Tibial nerve (tissue), 4 donors: ENCODE measurements around the gene PDCD11. TPM values are rescaled to one million over a fixed set of nuclear protein-coding genes. Genes with fewer than 3 reads are reported as not detected.
"Not testable (repeated sequence)": the region's sequence is repeated elsewhere in the genome, so short reads cannot be mapped to it uniquely, and the experiment has no call there.

Experiments used
- DNase-seq, 2 donors: peaks; one replicate each; pipeline ENCODE4 v3.0.0-alpha.2; 2019; ENCODE audit warnings: low spot score in 2 of 2
- H3K27ac ChIP-seq, 4 donors: fragments of 200-600 bp; sonication (generic) in 3 of 4; one replicate each; pipeline ENCODE4 v1.5.1; 2017 to 2019; ENCODE audit warnings: mild to moderate bottlenecking in 1 of 4
- H3K27me3 ChIP-seq, 2 donors: fragments of 200-600 bp; sonication (generic) in 1 of 2; one replicate each; pipeline versions ENCODE4 v1.5.1 to v1.6.0; 2017 to 2019
- H3K36me3 ChIP-seq, 3 donors: fragments of 200-600 bp; sonication (generic); one replicate each; pipeline ENCODE4 v1.5.1; 2018 to 2019
- H3K4me1 ChIP-seq, 4 donors: fragments of 200-600 bp; sonication (generic) in 3 of 4; one replicate each; pipeline ENCODE4 v1.5.1; 2017 to 2019
- H3K4me3 ChIP-seq, 4 donors: fragments of 200-600 bp; sonication (generic) in 3 of 4; one replicate each; pipeline ENCODE4 v1.5.1; 2017 to 2019; ENCODE audit warnings: mild to moderate bottlenecking in 1 of 4, moderate library complexity in 1 of 4
- H3K9me3 ChIP-seq, 4 donors: fragments of 200-600 bp; sonication (generic) in 3 of 4; one replicate each; pipeline ENCODE4 v1.5.1; 2017 to 2019
- CTCF ChIP-seq, 5 experiments: fragments of 200-600 bp in 3 of 5; fragments of 450-650 bp in 2 of 5; sonication (generic) in 3 of 5; IDR thresholded peaks; one replicate each; pipeline ENCODE4 v1.5.1; 2016 to 2019; ENCODE audit warnings: antibody characterized with exemption in 5 of 5, mild to moderate bottlenecking in 3 of 5, moderate library complexity in 2 of 5
- EP300 ChIP-seq, 2 donors: sonication (generic); formaldehyde crosslinking; IDR thresholded peaks; one replicate each; pipeline ENCODE4 v1.6.1; 2017; ENCODE audit warnings: antibody characterized with exemption in 2 of 2, mild to moderate bottlenecking in 1 of 2
- POLR2A ChIP-seq, 2 donors: fragments of 450-650 bp; IDR thresholded peaks; one replicate each; pipeline ENCODE4 v1.6.1; 2017; ENCODE audit warnings: antibody characterized with exemption in 2 of 2, mild to moderate bottlenecking in 2 of 2, moderate library complexity in 2 of 2
- WGBS, 2 donors: methylation state at CpG; one replicate each; pipeline ENCODE4 v1.1.5; 2018; 5-methylcytosine and 5-hydroxymethylcytosine counted together
- total RNA-seq, 4 donors: library from RNA; depleted of rRNA; stranded (reverse); fragments of >200 nt; gene quantifications; one replicate each; pipeline ENCODE4 v1.1.0, GENCODE V29; 2016

PDCD11 gene
- total RNA-seq, 4 donors from 2014 or later = 15.3 to 23.7 (median 17.5) TPM

- no peak for TF ChIP-seq CTCF (IDR thresholded peaks at IDR 0.05)
- DNase-seq = no peak
- Histone ChIP-seq H3K9me3 (no peaks in the 10 kb centered on the region), H3K4me3 (no peak within 1 kb of the TSS), H3K36me3 (no peaks in the 10 kb centered on the region), H3K27me3 (no peaks in the 10 kb centered on the region), H3K4me1 (peaks cover 0 to 15% (median 0%) of the 10 kb centered on the region in 4 donors), H3K27ac (no peak within 1 kb of the TSS)
- 67 to 72% methylated on average over 7 of the region's 7 CpGs for WGBS, 2 donors
Measured at GRCh38 chr10:103479135-103479534, 82.7 kb downstream of the PDCD11 start, which contains the start of gene CALHM3. Gene CALHM3 (minus strand): TSS chr10:103479240. CDS start chr10:103479032, 208 bp downstream.

DNA sequence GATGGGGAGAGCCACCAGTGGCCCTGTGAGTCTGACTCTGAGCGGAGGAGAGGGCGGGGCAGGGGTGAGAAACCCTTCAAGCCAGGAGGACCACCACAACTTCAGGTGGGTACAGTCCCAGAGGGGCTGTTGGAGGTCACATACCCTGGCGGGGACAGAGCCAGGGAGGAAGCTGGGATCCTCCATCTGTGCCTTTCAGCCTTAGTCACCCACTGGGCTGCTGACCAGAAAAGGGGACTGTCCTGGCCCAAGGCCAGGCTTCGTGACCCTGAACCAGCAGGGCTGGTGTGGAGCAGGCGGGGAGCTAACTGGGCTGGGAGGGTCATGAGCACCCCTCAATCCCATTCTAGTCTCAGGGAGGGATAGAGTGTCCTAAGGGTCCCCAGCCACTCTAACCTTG is 84.1 kb downstream of the PDCD11 start:
- H3K9me3 ChIP-seq = no peaks in the 10 kb centered on the region
- no peaks in the 10 kb centered on the region for H3K27me3 ChIP-seq
- 55 to 56% methylated on average over 5 of the region's 5 CpGs for WGBS, 2 donors
- no peak for DNase-seq
- no peak overlapping the region for H3K4me3 ChIP-seq
- no peaks in the 10 kb centered on the region for H3K36me3 ChIP-seq
- peaks cover 0 to 17% (median 0%) of the 10 kb centered on the region in 4 donors for H3K4me1 ChIP-seq
- TF ChIP-seq EP300 (IDR thresholded peaks at IDR 0.05) = no peak
- no peak for TF ChIP-seq POLR2A (IDR thresholded peaks at IDR 0.05)
- no peak for TF ChIP-seq CTCF (IDR thresholded peaks at IDR 0.05)
- no peak overlapping the region for H3K27ac ChIP-seq

GRCh38 chr10:103481974-103482531 is 85.6 kb downstream of the PDCD11 start:
- TF ChIP-seq CTCF (IDR thresholded peaks at IDR 0.05) (peak; percentile 49 to 73 (median 56)), POLR2A (IDR thresholded peaks at IDR 0.05) (no peak), EP300 (IDR thresholded peaks at IDR 0.05) (no peak)
- no peak overlapping the region for H3K4me3 ChIP-seq
- peaks cover 0 to 22% (median 0%) of the 10 kb centered on the region in 4 donors for H3K4me1 ChIP-seq
- H3K9me3 ChIP-seq = no peaks in the 10 kb centered on the region
- WGBS, 2 donors = 32 to 50% methylated on average over 12 of the region's 12 CpGs
- no peaks in the 10 kb centered on the region for H3K36me3 ChIP-seq
- no peaks in the 10 kb centered on the region for H3K27me3 ChIP-seq
- peak in 1 of 2 donors; percentile 87 for DNase-seq
- no peak overlapping the region for H3K27ac ChIP-seq

- not testable (repeated sequence) for H3K4me1 ChIP-seq, H3K4me3 ChIP-seq, H3K27me3 ChIP-seq, H3K36me3 ChIP-seq, H3K27ac ChIP-seq, DNase-seq, H3K9me3 ChIP-seq
- WGBS, 2 donors = 66 to 88% methylated on average over 8 of the region's 8 CpGs
Measured at GRCh38 chr10:103486635-103487409, 90.4 kb downstream of the PDCD11 start.

- DNase-seq = no peak
- peaks cover 0 to 1% of the 10 kb centered on the region in 2 donors for H3K27me3 ChIP-seq
- TF ChIP-seq CTCF (IDR thresholded peaks at IDR 0.05) = no peak
- no peak for TF ChIP-seq POLR2A (IDR thresholded peaks at IDR 0.05)
- no peak for TF ChIP-seq EP300 (IDR thresholded peaks at IDR 0.05)
- no peaks in the 10 kb centered on the region for H3K9me3 ChIP-seq
- no peak overlapping the region for H3K4me3 ChIP-seq
- peaks cover 0 to 12% (median 0%) of the 10 kb centered on the region in 4 donors for H3K4me1 ChIP-seq
- 57 to 64% methylated on average over 2 of the region's 2 CpGs for WGBS, 2 donors
- H3K36me3 ChIP-seq = no peaks in the 10 kb centered on the region
- H3K27ac ChIP-seq = no peak overlapping the region
Measured at GRCh38 chr10:103487410-103487708, 90.9 kb downstream of the PDCD11 start.
